ENCODE data around the gene CHRND.

GRCh38 chr2:232492963-232493700 is 32.8 kb upstream of the CHRND start:
- TF ChIP-seq ZNF335 (CRISPR knock-in tag; IDR thresholded peaks at IDR 0.05) (no peak), ZNF121 (CRISPR knock-in tag; IDR thresholded peaks at IDR 0.05) (no peak), POLR2A (IDR thresholded peaks at IDR 0.05; ENCODE audit: insufficient read depth in 1 of 2, low read depth in 2 of 2, low read length in 2 of 2) (no peak), PHF8 (CRISPR knock-in tag; IDR thresholded peaks at IDR 0.05) (no peak), CREB1 (IDR thresholded peaks at IDR 0.05) (no peak), CREB1 (CRISPR knock-in tag; IDR thresholded peaks at IDR 0.05) (no peak), RAD51 (IDR thresholded peaks at IDR 0.05; ENCODE audit: borderline replicate concordance) (no peak)
